Liver (tissue), 9 donors: ENCODE data around the gene PODNL1. TPM values are rescaled to one million over a fixed set of nuclear protein-coding genes. Genes with fewer than 3 reads are reported as not detected.
A peak's percentile ranks its signal among the peaks of the same experiment; 100 is the strongest.

ENCODE experiments used
- DNase-seq: peaks from one replicate; pipeline ENCODE4 v3.0.0-alpha.2; 2017; ENCODE audit warnings: low spot score
- H3K27ac ChIP-seq, 2 donors: one replicate each; pipeline ENCODE4 v1.7.0; 2013; ENCODE audit warnings: inconsistent platforms in 2 of 2, low read length in 2 of 2, control low read depth in 1 of 2, low read depth in 1 of 2, mild to moderate bottlenecking in 1 of 2
- H3K27me3 ChIP-seq, 4 donors: one replicate each; pipeline versions ENCODE4 v1.6.1 to v1.7.0; 2013; ENCODE audit warnings: low read length in 3 of 4, inconsistent platforms in 1 of 4, mild to moderate bottlenecking in 1 of 4, moderate library complexity in 1 of 4; ENCODE audit not compliant: control insufficient read depth in 4 of 4, insufficient read depth in 4 of 4
- H3K36me3 ChIP-seq, 4 donors: one replicate each; pipeline versions ENCODE4 v1.6.1 to v1.7.0; 2013; ENCODE audit warnings: low read length in 3 of 4, mild to moderate bottlenecking in 3 of 4, low read depth in 1 of 4, moderate library complexity in 1 of 4; ENCODE audit not compliant: control insufficient read depth in 4 of 4, insufficient read depth in 3 of 4
- H3K4me1 ChIP-seq, 4 donors: one replicate each; pipeline versions ENCODE4 v1.6.1 to v1.7.0; 2013; ENCODE audit warnings: low read length in 3 of 4, mild to moderate bottlenecking in 3 of 4, moderate library complexity in 1 of 4; ENCODE audit not compliant: control insufficient read depth in 4 of 4, insufficient read depth in 4 of 4
- H3K4me3 ChIP-seq, 3 donors: one replicate each; pipeline versions ENCODE4 v1.6.1 to v1.7.0; 2013; ENCODE audit warnings: low read length in 3 of 3, control low read depth in 1 of 3, low read depth in 1 of 3, mild to moderate bottlenecking in 1 of 3
- H3K9ac ChIP-seq, 2 donors: one replicate each; pipeline ENCODE4 v1.7.0; 2013; ENCODE audit warnings: low read length in 2 of 2, mild to moderate bottlenecking in 2 of 2, moderate library complexity in 2 of 2, control low read depth in 1 of 2, low read depth in 1 of 2
- H3K9me3 ChIP-seq, 4 donors: one replicate each; pipeline versions ENCODE4 v1.6.1 to v1.7.0; 2013; ENCODE audit warnings: low read length in 3 of 4; ENCODE audit not compliant: control insufficient read depth in 4 of 4
- EGR1 ChIP-seq, 2 donors: IDR thresholded peaks; 2 replicates each; pipeline ENCODE4 v1.6.1; 2016 to 2018; ENCODE audit warnings: antibody characterized with exemption in 2 of 2, low read depth in 2 of 2
- FOXA1 ChIP-seq: IDR thresholded peaks from 2 replicates; pipeline ENCODE4 v1.6.1; 2016; ENCODE audit warnings: antibody characterized with exemption
- FOXA2 ChIP-seq: IDR thresholded peaks from 2 replicates; pipeline ENCODE4 v1.6.1; 2016; ENCODE audit warnings: antibody characterized with exemption
- HNF4A ChIP-seq, 2 donors: conservative IDR thresholded peaks; 2 replicates each; pipeline ENCODE4 v1.6.1; 2016; ENCODE audit warnings: antibody characterized with exemption in 2 of 2, mild to moderate bottlenecking in 2 of 2
- NR2F2 ChIP-seq: IDR thresholded peaks from 2 replicates; pipeline ENCODE4 v1.6.1; 2016; ENCODE audit warnings: antibody characterized with exemption
- RAD21 ChIP-seq, 2 donors: IDR thresholded peaks; 2 replicates each; pipeline ENCODE4 v1.6.1; 2016; ENCODE audit warnings: antibody characterized with exemption in 2 of 2, mild to moderate bottlenecking in 2 of 2
- TAF1 ChIP-seq: conservative IDR thresholded peaks from 2 replicates; pipeline ENCODE4 v1.6.1; 2016; ENCODE audit warnings: antibody characterized with exemption, mild to moderate bottlenecking
- WGBS: extraction: QIAGEN DNeasy Blood & Tissue Kit; methylation state at CpG from one replicate; pipeline ENCODE4 v1.1.7; 2013; 5-methylcytosine and 5-hydroxymethylcytosine counted together
- polyA plus RNA-seq, 2 donors: library from polyadenylated mRNA; stranded (reverse) in 1 of 2; unstranded in 1 of 2; fragments of 200-250 nt in 1 of 2; fragments of >200 nt in 1 of 2; fragmentation: Nextera tagmentation in 1 of 2; extraction: Ambion mirVana in 1 of 2; gene quantifications; one replicate each; pipeline versions ENCODE4 v1.2.1 to v1.2.3, GENCODE V29; 2013 to 2015
- total RNA-seq, 2 donors: library from RNA; depleted of rRNA; stranded (reverse); fragments of >200 nt; gene quantifications; one replicate each; pipeline ENCODE4 v1.2.3, GENCODE V29; 2014
- TF ChIP-seq, protein P1 (sequence below): IDR thresholded peaks from 2 replicates; pipeline ENCODE4 v1.6.1; 2016; ENCODE audit warnings: antibody characterized with exemption
- TF ChIP-seq, protein P2 (sequence below): IDR thresholded peaks from 2 replicates; pipeline ENCODE4 v1.6.1; 2016; ENCODE audit warnings: antibody characterized with exemption
- TF ChIP-seq, protein P3 (sequence below): fragments of 150-350 bp; IDR thresholded peaks from 2 replicates; pipeline ENCODE4 v1.5.1; 2017; ENCODE audit warnings: improper control_type of control experiment, low read depth, low read length; ENCODE audit not compliant: missing input control
- TF ChIP-seq, protein P4 (sequence below): IDR thresholded peaks from 2 replicates; pipeline ENCODE4 v1.6.1; 2016; ENCODE audit warnings: antibody characterized with exemption, mild to moderate bottlenecking
- donor health status: healthy.
- donor health status: healthy.
- donor health status: healthy.
- donor health status: healthy.
- donor health status: healthy.

Gene PODNL1
- total and polyA plus RNA-seq, 4 donors = 0.30 TPM; not detected in 3

GRCh38 chr19:13906521-13906904 is 31.7 kb downstream of the PODNL1 start:
- Histone ChIP-seq H3K27me3 (no peaks in the 10 kb centered on the region), H3K4me1 (peaks cover 6 to 36% (median 30%) of the 10 kb centered on the region in 4 donors), H3K27ac (peak overlapping the region; percentile 40 to 68), H3K9ac (peak overlapping the region in 1 of 2 donors; percentile 8), H3K9me3 (no peaks in the 10 kb centered on the region), H3K36me3 (no peaks in the 10 kb centered on the region), H3K4me3 (peak overlapping the region; percentile 61 to 76 (median 63))
- TF ChIP-seq, protein P1, sequence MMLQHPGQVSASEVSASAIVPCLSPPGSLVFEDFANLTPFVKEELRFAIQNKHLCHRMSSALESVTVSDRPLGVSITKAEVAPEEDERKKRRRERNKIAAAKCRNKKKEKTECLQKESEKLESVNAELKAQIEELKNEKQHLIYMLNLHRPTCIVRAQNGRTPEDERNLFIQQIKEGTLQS = no peak
- TF ChIP-seq HNF4A (conservative IDR thresholded peaks at IDR 0.05) = peak in 1 of 2 donors; percentile 12
- peak; percentile 59 for DNase-seq
- WGBS = 1% methylated on average over 13 of the region's 13 CpGs

GRCh38 chr19:13905634-13906520 is 32.3 kb downstream of the PODNL1 start, which contains the start of the genes BRME1 and CC2D1A:
Gene BRME1 (minus strand): TSS chr19:13906117. CDS start chr19:13904892, 1,225 bp downstream.
Gene CC2D1A (plus strand): TSS chr19:13906201. CDS start chr19:13906442, 241 bp downstream.
- TF ChIP-seq, protein P2, sequence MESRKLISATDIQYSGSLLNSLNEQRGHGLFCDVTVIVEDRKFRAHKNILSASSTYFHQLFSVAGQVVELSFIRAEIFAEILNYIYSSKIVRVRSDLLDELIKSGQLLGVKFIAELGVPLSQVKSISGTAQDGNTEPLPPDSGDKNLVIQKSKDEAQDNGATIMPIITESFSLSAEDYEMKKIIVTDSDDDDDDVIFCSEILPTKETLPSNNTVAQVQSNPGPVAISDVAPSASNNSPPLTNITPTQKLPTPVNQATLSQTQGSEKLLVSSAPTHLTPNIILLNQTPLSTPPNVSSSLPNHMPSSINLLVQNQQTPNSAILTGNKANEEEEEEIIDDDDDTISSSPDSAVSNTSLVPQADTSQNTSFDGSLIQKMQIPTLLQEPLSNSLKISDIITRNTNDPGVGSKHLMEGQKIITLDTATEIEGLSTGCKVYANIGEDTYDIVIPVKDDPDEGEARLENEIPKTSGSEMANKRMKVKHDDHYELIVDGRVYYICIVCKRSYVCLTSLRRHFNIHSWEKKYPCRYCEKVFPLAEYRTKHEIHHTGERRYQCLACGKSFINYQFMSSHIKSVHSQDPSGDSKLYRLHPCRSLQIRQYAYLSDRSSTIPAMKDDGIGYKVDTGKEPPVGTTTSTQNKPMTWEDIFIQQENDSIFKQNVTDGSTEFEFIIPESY = no peak
- TF ChIP-seq HNF4A (conservative IDR thresholded peaks at IDR 0.05) (no peak), EGR1 (IDR thresholded peaks at IDR 0.05; ENCODE audit: low read depth in 2 of 2) (peak in 1 of 2 donors; percentile 78)
- TF ChIP-seq, protein P1 = no peak
- TF ChIP-seq, protein P3, sequence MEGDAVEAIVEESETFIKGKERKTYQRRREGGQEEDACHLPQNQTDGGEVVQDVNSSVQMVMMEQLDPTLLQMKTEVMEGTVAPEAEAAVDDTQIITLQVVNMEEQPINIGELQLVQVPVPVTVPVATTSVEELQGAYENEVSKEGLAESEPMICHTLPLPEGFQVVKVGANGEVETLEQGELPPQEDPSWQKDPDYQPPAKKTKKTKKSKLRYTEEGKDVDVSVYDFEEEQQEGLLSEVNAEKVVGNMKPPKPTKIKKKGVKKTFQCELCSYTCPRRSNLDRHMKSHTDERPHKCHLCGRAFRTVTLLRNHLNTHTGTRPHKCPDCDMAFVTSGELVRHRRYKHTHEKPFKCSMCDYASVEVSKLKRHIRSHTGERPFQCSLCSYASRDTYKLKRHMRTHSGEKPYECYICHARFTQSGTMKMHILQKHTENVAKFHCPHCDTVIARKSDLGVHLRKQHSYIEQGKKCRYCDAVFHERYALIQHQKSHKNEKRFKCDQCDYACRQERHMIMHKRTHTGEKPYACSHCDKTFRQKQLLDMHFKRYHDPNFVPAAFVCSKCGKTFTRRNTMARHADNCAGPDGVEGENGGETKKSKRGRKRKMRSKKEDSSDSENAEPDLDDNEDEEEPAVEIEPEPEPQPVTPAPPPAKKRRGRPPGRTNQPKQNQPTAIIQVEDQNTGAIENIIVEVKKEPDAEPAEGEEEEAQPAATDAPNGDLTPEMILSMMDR = peak; percentile 6
- WGBS = 8% methylated on average over 86 of the region's 86 CpGs

DNA sequence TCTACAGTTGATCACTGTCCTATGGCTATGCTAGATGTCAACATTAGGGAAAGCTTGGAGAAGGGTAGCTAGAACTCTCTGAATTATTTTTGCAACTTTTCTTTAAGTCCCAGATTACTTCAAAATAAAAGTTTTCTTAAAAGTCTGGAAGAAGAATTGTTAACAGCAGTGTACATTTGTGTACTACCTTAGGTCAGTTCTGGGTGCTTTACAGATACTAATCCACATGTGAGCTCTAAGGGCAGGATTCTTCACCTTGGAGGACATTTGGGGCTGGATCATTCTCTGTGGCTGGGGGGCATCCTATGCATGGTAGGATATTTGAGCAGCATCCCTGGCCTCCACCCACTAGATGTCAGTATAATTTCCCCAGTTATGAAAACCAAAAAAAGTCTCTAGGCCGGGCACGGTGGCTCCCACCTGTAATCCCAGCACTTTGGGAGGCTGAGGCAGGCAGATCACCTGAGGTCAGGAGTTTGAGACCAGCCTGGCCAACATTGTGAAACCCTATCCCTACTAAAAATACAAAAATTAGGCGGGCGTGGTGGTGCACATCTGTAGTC is 35.1 kb downstream of the PODNL1 start:
- Histone ChIP-seq H3K36me3 (no peaks in the 10 kb centered on the region), H3K27me3 (no peaks in the 10 kb centered on the region), H3K4me3 (no peak overlapping the region), H3K9me3 (no peaks in the 10 kb centered on the region), H3K27ac (no peak overlapping the region), H3K9ac (no peak overlapping the region), H3K4me1 (peaks cover 3 to 20% (median 12%) of the 10 kb centered on the region in 4 donors)
- no peak for DNase-seq
- TF ChIP-seq, protein P1 = no peak
- no peak for TF ChIP-seq TAF1
- no peak for TF ChIP-seq FOXA1
- peak; percentile 44 for TF ChIP-seq RAD21 (IDR thresholded peaks at IDR 0.05)
- no peak for TF ChIP-seq NR2F2
- TF ChIP-seq, protein P3 = peak; percentile 31
- TF ChIP-seq FOXA2 = no peak
- TF ChIP-seq, protein P4, sequence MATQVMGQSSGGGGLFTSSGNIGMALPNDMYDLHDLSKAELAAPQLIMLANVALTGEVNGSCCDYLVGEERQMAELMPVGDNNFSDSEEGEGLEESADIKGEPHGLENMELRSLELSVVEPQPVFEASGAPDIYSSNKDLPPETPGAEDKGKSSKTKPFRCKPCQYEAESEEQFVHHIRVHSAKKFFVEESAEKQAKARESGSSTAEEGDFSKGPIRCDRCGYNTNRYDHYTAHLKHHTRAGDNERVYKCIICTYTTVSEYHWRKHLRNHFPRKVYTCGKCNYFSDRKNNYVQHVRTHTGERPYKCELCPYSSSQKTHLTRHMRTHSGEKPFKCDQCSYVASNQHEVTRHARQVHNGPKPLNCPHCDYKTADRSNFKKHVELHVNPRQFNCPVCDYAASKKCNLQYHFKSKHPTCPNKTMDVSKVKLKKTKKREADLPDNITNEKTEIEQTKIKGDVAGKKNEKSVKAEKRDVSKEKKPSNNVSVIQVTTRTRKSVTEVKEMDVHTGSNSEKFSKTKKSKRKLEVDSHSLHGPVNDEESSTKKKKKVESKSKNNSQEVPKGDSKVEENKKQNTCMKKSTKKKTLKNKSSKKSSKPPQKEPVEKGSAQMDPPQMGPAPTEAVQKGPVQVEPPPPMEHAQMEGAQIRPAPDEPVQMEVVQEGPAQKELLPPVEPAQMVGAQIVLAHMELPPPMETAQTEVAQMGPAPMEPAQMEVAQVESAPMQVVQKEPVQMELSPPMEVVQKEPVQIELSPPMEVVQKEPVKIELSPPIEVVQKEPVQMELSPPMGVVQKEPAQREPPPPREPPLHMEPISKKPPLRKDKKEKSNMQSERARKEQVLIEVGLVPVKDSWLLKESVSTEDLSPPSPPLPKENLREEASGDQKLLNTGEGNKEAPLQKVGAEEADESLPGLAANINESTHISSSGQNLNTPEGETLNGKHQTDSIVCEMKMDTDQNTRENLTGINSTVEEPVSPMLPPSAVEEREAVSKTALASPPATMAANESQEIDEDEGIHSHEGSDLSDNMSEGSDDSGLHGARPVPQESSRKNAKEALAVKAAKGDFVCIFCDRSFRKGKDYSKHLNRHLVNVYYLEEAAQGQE = no peak
- WGBS = 71% methylated on average over 4 of the region's 4 CpGs

More at GRCh38 chr19:13905634-13906520, 32.3 kb downstream of the PODNL1 start, which contains the start of the genes BRME1 and CC2D1A:
- Histone ChIP-seq H3K27ac (peak within 1 kb of the TSS; percentile 40 to 68), H3K9me3 (no peaks in the 10 kb centered on the region), H3K9ac (peak within 1 kb of the TSS; percentile 8 to 44), H3K27me3 (no peaks in the 10 kb centered on the region), H3K4me3 (peak within 1 kb of the TSS; percentile 61 to 76 (median 63)), H3K4me1 (peaks cover 6 to 31% (median 25%) of the 10 kb centered on the region in 4 donors), H3K36me3 (no peaks in the 10 kb centered on the region)
- DNase-seq = peak; percentile 94
